HepG2 (cell line): ENCODE results near the gene HLA-DQA1.

ENCODE experiments used
- ATF1 ChIP-seq: IDR thresholded peaks from 2 replicates; pipeline ENCODE4 v1.6.1; 2016; ENCODE audit warnings: mild to moderate bottlenecking, control low read depth
- BHLHE40 ChIP-seq: IDR thresholded peaks from 2 replicates; pipeline ENCODE4 v1.6.1; 2011; ENCODE audit warnings: low read length, improper control_type of control experiment
- FOSL1 ChIP-seq: sonication (generic); formaldehyde crosslinking; IDR thresholded peaks from 2 replicates; pipeline ENCODE4 v1.9.0; 2021; ENCODE audit warnings: missing genetic modification reagents, borderline replicate concordance
- GABPA ChIP-seq, 2 experiments: IDR thresholded peaks; 2 replicates each; pipeline ENCODE4 v1.6.1; 2011 to 2016; ENCODE audit warnings: low read depth in 2 of 2, low read length in 1 of 2, missing biosample characterization in 1 of 2, missing genetic modification characterization in 1 of 2
- HNF4A ChIP-seq: sonication (generic); formaldehyde crosslinking; IDR thresholded peaks from 2 replicates; pipeline ENCODE4 v1.4.0; 2020; ENCODE audit warnings: missing genetic modification reagents
- SMAD1 ChIP-seq: sonication (generic); formaldehyde crosslinking; IDR thresholded peaks from 2 replicates; pipeline ENCODE4 v1.4.0; 2020; ENCODE audit warnings: missing genetic modification reagents, low read depth, mild to moderate bottlenecking, borderline replicate concordance
- TEAD2 ChIP-seq: sonication (generic); formaldehyde crosslinking; IDR thresholded peaks from 2 replicates; pipeline ENCODE4 v1.9.0; 2021; ENCODE audit warnings: missing genetic modification reagents
- TF ChIP-seq, protein P1 (sequence below): sonication (generic); formaldehyde crosslinking; IDR thresholded peaks from 2 replicates; pipeline ENCODE4 v1.5.0; 2020; ENCODE audit warnings: mild to moderate bottlenecking, missing genetic modification reagents, moderate library complexity

DNA sequence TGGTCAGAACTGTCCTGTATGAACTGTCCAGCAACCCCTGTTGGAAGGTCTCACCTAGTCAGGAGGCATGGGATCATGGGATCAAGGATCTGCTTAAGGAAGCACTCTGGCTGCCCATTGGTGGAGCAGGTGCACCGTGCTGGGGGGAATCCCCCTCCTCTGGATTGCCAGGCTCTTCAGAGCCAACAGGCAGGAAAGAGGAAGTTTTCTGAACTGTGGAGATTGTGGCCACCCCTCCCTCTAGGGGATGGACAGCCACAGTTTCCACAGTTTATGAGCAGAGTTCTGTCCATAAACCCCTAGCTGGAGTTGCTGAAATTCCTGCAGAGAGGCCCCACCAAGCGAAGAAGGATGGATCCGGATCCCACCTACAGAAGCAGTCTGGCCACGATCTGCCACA is 42.3 kb downstream of the HLA-DQA1 start:
- TF ChIP-seq HNF4A (CRISPR knock-in tag): no peak
- TF ChIP-seq GABPA (IDR thresholded peaks at IDR 0.05; ENCODE audit: low read depth, low read length): no peak
- TF ChIP-seq GABPA (CRISPR knock-in tag; IDR thresholded peaks at IDR 0.05; ENCODE audit: low read depth): no peak
- TF ChIP-seq BHLHE40: no peak
- TF ChIP-seq ATF1 (CRISPR knock-in tag): no peak
- TF ChIP-seq SMAD1 (CRISPR knock-in tag): no peak
- no peak for TF ChIP-seq TEAD2
- no peak for TF ChIP-seq FOSL1
- TF ChIP-seq, protein P1, sequence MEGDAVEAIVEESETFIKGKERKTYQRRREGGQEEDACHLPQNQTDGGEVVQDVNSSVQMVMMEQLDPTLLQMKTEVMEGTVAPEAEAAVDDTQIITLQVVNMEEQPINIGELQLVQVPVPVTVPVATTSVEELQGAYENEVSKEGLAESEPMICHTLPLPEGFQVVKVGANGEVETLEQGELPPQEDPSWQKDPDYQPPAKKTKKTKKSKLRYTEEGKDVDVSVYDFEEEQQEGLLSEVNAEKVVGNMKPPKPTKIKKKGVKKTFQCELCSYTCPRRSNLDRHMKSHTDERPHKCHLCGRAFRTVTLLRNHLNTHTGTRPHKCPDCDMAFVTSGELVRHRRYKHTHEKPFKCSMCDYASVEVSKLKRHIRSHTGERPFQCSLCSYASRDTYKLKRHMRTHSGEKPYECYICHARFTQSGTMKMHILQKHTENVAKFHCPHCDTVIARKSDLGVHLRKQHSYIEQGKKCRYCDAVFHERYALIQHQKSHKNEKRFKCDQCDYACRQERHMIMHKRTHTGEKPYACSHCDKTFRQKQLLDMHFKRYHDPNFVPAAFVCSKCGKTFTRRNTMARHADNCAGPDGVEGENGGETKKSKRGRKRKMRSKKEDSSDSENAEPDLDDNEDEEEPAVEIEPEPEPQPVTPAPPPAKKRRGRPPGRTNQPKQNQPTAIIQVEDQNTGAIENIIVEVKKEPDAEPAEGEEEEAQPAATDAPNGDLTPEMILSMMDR (CRISPR knock-in tag): no peak
